CD4-positive, alpha-beta T cell treated with Interleukin-17A for 1 hour (primary cell): Measurements from ENCODE around the gene KIF21B.

ENCODE experiments used
- DNase-seq: peaks from one replicate; pipeline ENCODE4 v3.0.0-alpha.2; 2020

Gene KIF21B

DNA sequence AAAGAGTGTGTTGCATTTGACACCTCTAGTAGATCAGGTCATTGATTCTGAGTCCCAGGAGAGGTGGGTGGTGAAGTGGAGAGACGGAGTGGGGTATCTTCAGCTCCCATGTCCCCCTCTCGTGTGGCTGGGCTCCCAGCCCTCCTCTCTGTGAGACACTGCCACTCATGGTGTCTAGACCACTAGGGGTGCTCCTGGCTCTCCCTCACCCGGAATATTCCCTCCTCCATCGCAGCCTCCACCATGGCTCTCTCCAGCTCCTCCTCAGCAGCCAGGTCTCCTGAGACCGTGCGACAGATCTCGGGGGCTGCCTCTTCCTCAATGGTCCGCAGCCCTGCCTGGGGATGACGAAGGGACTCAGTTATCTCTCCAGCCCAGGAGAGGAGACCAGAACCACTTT, 20.6 kb upstream of the KIF21B start:
- no peak for DNase-seq

DNA sequence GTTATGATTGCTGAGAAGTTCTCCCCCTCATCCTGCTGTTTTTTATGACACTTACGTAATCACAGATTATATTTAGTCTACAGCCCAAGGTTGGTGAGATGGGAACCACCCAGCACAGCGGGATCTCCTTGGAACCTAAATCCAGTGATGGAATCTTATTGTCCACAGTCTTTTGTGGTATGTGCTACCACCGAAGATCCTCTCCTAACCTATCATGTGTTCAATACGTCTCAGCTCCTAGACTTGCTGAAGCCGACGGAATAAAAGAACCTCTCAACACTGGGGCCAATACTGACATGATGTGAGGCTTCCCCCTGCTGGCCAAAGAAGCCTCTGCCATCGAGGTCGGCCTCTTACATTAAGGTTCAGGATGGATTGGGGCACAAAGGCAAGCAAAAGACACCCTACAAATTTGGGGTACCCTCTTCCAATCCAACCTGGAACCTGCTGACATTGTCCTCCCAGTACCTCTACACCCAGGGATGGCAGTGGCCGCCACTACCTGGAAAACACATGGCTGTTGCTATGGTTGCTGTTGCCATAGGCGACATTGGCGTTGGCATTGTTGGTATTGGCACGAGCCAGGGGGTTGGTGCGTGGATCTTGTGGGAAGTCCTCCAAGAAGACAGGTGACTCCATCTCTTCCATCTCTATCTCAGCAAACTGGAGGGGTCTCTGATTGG, 19.4 kb upstream of the KIF21B start:
- peak; percentile 80 for DNase-seq

DNA sequence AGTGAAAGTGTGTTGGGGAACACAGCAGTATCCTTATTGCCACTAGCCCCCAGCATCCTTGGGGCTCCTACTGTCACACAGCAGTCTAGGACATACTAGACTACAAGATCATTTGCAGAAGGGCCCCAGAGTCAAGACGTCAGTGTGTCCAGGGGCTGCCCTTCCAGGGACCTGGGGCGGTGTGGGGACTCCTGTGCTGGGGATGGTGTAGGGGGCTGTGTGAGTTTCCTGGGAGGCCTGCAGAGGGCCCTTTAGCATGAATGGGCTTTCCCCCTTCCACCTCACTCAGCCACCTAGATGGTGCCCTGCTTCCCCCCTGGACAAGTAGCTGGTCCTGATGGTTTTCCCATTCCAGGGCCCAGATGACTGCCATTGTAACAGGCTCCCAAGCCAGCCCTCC, 17.5 kb upstream of the KIF21B start:
- DNase-seq, result no peak

DNA sequence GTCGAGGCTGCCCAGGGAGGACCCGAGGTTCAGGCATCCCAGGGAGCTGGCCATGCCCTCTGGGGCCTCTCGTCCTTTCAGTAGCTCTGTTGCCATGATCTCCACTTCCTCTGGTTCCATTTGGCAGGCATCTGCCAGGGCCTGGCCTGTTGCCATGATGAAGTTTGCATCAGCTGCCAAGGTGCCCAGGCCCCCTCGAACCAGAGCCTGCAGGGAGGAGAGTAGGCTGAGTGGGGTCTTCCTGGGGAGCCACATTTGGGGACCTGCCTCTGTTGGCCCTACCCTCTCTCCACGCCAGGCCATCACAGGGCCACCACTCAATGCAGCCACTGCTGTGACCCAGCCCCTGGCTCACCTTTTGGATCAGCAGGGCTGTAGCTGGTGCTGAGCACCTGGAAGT, 16.4 kb upstream of the KIF21B start:
- DNase-seq, result no peak

DNA sequence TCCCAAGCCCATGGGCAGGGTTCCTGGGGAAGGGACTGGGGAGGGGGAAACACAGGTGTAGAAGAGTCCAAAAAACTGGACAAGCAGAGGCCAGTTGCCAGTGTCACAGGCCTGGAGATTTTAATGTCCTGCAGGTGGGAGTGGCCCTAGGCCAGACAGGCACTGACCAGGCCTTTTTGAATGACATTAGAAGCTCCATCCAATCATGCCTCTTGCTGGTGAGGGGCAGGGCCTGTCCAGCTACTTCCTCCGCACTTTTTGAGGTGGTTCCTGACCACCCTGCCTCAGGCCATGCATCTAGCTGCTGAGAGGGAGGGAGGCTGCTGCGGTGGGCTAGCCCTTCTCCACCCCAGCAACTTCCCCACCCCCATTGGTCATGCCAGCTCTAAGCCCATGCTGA, 15.9 kb upstream of the KIF21B start:
- no peak for DNase-seq

DNA sequence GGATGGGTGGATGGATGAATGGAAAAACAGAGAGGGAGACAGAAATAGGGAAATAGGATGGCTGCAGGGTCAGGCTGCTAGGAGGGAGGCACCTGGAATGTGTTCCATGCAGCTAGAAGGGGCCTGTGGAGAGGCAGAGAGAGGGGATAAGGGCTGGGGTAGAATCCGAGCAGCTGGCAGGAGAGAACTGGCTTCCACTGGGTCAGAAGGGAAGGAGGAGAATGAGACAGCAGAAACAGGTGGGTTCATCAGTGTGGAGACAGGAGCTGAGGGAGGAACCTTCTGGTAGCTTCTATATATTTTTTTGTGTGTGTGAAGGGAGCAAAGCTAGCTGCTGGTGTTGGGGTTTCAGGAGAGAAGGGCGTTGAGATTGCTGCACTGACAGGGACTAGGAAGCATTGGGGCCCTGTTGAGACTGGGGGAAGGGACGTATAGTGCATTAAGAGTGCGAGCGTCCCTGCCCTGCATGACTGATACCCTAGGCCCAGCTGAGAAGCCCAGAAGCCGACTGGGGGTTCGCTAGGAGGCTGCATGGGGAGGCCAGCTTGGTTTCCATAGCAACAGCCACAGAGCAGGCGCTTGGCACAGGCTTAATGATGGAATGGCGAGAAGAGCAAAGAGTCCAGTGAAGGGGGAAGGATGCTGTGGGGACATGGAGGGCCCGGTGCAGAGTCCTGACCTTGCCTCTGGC, 14.8 kb upstream of the KIF21B start:
- no peak for DNase-seq

DNA sequence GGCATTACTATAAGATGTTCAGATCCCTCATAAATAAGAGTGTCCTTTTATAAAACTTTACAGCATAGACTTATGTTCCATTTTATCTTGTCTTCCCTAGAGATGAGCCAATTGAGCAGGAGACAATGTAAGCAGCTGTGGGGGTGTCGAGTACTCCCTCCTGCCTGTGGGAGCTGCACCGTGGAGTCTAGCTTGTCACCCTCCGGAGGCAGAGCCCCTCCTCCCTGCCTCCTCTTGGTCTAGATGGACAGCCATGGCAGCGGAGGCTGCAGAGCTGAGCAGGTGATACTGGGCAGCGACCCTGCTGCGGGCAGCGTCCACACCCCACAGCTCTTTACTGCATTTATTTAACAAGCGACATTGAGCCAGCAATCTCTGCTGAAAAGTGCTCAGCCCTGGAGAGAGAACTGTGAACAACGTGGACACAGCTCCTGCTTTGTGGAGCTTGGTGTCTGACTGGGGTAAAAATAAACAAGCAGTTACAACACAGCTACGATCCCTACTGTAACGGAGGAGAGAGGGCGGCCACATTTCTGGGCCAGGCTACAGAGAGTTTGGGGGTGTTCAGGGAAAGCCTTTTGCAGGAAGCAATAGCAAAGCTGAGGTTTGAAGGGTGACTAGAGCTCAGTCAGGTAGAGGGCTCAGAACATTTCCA, 12.8 kb upstream of the KIF21B start:
- no peak for DNase-seq

DNA sequence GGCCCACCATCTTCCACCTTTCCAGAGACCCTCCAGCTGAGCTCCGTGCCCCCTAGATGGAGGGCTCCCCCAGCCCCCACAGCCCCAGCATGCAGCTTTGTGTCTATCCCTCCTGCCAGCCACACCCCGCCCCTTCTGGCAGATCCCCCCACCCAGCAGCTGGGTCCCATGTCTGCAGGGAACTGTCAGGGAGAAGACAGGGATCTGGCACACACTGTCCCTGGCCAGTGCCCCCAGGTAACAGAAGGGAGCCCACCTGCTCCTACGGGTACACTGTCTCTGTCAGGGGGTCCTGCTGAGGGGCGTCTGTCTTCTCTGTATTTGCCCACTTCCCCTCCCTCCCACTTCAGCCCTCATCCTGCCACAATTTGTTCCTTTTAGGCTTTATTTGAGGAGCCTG, 11.2 kb upstream of the KIF21B start:
- DNase-seq, result no peak

DNA sequence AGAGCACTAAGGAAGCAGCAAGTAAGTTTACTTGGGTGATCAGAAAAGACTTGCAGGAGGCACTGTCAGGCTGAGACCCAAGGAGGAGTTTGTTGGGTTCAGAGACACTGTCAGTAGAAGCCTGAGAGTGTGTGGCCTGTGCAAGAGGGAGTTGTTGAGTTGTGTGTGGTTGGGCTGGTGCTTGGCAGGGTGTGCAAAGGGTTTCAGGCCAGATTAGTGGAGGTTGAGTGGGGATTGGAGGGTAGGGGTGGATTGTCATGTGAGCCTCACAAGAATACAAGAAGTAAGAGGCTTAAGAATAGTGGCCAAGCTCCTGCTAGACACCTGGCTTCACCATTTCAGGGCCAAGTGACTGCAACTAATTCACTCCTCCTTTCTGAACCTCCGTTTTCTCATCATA, 8.9 kb upstream of the KIF21B start:
- DNase-seq, result no peak

DNA sequence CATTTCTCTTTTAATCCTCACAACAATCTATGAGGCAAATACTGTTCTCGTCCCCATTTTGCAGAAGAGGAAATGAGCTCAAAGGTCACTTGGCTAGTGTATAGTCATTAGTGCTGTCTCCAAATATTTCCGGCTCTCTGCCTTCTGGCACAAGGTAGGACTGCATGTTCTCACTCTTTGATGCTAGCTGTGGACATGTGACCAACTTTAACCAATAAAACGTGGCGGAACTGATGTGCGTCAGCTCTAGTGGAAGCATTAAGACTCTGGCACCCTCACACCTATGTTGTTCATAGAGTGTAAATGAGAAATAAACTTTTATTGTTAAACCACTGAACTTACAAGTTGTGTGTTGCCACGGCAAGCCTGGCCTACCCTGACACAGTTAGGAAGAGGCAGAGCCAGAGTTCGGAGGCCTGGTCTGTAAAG, 5.0 kb upstream of the KIF21B start:
- no peak for DNase-seq

DNA sequence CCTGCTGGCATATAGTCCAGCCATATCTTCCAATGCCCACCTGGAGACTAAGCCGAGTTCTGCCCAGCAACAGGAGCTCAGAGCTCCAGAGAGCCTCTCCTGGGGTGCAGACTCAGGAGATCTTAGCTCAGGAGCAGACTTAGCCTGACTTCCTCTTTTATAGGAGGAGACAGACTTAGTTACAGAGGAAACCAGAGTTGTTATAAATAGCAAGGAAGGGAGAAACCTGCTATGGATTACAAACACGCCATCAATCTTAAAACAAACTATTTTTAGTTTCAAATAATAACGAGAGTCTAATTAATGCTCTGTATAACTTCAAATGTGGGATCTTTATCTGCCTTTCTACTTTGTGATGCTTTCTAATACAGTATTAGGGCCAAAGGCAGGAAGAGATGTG, 3.3 kb upstream of the KIF21B start:
- DNase-seq, result no peak

DNA sequence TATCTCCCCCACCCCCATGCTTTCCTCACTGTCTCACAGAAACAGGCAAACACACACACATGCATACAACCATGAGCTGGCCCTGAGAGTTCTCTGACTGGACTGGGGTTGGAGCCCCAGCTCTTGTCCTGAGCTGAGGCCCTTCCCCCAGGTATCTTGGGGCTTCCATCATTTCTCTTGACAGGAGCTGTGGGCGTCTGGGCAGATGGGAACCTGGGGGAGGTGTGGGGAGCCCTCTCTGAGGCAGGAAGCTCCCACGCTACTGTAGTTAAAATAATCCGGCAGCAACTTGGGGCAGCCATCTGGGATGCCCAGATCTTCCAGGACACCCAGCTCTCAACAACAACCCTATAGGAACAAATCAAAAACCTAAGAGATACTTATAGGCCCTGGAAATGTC, 2.7 kb upstream of the KIF21B start:
- DNase-seq, result no peak

DNA sequence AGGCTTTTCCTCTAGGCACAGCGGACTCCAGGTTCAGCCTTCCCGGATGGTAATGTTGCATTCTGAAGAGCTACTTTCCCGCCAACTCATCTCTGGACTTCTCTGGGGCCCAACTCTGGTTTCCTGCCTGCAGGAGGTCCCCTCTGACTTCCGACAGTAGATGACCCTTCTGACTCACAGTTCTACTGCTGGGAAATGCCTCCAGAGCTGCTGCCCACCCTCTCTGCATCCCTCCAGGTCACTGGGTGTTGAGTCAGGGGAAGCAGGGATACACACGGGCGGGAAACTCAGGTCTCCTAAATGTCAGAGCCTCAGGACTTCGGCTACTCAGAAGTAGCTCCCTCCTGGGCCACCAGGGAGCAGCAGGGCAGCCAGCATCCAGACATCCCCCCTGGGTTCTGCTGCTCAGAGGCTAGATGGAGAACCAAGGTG, 2.1 kb upstream of the KIF21B start:
- DNase-seq, result no peak

DNA sequence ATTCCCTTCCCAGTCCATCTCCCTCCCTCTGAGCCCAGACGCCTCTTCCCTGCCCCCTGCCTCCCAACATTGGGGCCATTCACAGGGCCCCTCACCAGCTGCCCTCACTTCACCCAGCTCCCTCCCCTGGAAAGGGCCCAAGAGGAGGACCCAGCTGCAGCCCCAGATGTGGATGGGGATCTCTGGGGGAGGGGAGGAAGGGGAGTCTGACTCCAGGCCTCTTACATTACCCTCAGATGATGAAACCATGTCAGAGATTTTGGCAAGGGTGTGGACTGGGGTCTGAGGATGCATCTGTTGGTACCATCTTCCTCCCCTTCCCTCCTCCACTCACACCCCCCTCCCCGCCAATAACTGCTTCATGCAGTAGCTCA, 1.1 kb upstream of the KIF21B start:
- no peak for DNase-seq

DNA sequence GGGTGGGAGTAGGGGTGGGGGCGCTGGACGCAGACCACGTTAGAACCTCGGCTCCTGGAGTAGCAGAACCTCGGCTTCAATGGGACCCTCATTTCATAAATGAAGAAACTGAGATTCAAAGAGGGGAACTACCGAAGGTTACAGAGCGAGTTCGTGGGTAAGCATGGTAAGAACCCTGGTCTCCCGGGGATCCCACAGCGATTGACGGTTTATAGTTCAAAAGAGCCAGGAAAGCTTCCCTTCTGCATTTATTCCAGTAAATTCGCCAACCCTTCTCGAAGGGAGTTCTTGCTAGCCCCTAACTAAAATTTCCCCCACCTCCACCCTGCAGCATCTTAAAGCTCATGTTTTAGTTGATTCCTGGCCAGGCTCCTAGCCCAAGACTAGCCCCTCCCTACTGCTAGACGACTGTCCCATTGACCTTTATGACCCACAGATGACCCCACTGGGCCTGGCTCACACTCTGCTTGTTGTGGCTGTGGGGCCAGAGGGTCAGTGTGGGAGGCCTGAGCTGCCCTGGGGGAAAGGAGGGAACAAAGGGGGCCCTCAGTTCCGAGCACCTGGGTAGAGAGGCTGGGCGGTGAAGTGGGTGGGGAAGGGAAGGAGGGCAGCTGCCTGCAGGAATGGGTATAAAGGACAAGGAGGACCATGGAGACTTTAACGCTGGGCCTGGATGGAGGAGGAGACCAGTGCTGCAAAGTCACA, 558 bp upstream of the KIF21B start:
- DNase-seq, result no peak

DNA sequence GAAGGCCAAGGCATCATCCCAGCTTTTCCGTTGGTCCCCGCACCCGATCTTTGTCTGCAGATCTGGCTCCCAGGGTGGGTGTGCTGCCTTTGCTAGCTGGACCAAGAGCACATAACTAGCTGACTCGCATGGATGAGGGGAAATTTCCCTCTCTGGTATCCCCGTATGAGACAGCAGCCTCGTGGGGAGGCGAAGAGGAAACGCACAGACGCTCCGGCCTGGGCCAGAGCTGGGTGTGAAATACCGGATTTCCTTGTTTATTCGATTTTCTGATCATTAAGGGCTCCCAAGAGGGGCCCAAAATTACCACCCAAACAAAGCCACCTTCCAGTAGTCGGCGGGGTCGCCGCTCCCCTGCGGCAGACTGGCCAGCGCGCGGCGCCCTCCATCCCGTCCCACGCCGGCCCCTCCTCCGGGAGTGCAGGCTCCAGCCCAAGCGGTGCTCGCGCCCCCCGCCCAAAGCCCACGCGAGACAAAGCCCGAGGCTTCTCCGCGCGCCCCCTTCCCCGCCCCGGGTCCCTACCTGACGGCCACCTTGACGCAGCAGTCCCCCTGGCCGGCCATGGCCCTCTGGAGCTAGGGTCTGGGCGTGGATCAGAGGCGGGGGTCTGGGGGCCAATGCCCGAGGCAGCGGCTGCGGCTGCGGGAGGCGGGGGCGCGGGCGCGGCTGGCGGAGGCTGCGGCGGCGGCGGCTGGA, 546 bp downstream of the KIF21B start:
- peak; percentile 51 for DNase-seq

DNA sequence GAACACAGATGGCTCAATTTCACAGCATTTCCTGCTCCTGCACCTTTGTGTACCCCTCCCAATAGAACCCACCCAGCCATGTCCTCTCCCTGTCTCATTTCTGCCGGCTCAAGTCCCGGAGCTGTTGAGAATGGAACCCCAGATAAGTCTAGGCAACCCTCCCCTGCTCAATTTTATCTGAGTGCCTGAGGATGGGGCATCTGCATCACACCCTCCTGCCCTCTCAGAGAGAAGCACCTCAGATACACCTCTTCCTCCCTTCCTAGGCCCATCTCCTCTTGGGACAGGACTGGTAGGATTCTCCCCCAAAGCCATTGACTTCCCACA, 1.1 kb downstream of the KIF21B start:
- no peak for DNase-seq

DNA sequence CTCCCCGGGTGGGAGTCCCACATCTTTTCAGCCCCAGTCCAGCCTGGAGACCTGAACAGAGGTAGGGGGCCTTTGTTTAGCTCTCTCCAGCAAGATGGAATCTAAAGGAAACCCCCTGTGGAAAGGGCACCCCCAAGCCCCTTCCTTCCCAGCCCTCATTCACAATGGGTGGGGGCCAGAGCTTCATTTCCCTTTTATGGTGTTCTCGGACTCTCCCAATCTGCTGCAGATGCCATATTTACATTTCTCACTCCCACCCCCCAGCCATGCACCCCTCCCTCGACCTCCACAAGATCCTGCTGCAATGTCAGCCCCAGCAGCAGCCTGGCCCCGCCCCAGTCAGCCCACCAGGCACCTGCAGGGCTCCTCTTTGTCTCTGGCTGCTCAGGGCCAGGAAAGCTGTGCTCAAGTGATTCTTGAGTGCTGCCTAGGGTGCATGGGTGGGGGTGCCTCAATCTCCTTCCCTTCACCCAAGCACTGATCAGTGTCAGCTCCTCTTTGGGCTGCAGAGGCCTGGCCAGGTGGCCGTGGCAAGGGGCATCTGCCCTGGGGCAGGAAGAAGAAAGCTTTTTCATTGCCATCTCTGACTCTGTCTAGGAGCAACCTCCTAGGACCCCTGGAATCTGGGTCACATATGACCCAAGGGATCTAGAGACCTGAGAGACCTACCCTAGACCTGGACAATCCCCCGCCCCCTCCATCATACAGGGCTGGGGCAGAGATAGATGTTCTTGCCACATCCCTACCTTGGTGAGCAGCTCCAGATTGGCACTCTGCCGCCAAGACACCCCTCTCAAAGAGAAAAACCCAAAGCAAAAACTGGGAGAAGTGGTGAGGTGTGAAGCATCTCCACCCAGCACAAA, 1.7 kb downstream of the KIF21B start:
- no peak for DNase-seq

DNA sequence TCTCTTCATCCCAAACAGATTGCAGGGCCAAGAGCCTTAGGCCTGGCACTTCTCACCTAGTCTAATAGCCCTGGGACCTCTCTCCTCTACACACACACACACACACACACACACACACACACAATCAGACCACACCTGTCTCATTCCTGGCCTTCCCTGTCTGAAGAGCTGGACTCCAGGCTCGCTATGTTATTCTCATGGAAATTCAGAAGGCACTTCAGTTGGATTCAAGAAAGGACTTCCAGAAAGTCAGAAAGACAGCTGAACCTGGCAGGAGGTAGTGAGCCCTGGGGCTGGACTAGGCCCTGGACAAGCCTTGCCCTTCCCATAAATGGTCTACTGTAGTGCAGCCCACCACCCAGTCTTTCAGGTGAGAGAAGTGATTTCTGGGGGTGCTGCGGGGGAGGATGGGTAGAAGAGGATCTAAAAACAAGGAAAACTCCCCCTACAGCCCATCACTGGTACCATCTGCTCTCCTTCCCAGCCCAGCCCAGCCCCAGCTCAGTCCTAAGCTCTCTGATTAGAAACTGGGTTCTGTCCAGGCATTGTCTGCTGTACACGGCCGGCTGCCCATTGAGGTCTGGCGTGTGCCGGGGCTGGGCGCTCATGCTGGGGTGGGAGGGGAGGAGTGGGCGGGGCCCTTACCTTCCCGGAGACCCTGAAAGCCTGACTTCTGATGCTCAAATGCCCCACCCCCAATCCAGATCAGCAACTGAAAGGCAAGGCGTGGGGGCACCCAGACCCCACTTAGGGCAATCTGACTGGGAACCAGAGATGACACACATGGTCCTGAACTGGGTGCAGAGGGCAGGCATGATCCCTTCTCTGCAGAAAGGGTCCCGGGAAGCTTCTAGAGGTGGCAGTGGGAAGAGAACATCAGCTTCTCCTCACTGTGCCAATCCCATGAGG, 2.5 kb downstream of the KIF21B start:
- peak; percentile 41 for DNase-seq

DNA sequence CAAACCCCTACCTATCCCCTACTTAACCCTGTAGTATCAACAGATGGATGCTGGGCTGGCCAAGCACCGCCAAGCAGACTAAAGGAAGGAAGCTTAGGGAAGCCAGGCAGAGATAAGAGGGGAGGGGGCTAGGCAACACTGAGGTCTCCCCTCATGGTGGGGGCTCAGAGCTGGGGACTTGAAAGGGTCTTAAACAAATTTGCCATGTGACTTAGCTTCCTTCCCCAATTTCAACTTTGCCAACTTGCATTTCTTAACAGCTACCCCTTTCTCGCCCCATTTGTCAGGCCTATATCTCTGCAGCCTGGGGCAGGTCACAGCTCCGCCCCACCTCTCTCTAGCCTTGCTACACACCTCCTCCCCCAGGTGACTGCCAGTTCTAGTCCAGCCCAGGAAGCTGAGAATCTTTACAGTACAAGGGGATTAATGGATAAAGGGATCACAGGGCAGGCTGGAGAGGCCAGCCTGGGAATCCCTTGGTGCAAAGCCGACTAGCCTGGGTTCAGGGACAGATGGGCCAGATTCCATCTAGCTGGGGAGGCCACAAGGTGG, 3.4 kb downstream of the KIF21B start:
- DNase-seq, result peak; percentile 52
